GM12875 (cell line): ENCODE measurements around the gene EPB41L3.

Experiments used
- H3K4me3 ChIP-seq: one replicate; pipeline ENCODE4 v1.5.1; 2011; ENCODE audit warnings: low read depth, low read length, control low read depth
- CTCF ChIP-seq: IDR thresholded peaks from 2 replicates; pipeline ENCODE4 v1.5.1; 2011; ENCODE audit warnings: low read depth, mild to moderate bottlenecking, control low read depth, inconsistent platforms, low read length, moderate library complexity, borderline replicate concordance; ENCODE audit not compliant: insufficient read depth

EPB41L3 gene

DNA sequence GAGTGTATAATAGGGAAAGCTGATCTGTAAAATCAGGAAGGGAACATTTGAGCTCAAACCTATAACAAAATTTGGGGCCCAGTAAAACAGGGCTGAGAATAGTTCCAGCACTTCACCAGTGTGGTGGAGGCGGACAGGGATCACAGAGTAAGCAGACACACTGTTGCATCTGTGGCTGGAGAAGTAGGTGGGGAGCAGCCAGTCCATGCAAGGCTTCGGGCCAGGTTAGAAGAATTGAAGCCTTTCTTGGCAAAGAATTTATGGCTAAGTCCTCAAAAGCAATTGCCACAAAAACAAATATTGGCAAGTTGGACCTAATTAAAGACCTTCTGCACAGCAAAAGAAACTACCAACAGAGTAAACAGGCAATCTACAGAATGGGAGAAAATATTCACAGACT is 154.4 kb downstream of the EPB41L3 start:
- TF ChIP-seq CTCF: no peak
- no peak overlapping the region for H3K4me3 ChIP-seq

DNA sequence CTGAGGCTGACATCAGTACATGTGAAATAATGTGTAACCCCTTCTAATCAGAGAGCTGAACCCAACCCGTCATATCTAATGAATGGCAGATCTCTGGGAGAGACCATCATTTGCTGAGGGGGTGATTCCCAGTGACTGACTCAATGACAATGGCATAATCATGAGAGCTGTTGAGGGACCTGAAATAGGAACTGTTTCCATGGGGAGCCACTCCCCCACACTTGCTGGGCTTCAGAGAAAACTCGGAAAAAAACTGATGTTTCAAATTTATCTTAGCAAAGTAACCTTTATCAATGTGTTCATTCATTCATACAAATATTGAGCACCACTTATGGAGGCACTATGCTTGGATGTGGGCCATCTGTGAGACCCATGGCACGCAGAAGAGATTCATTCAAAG is 154.9 kb downstream of the EPB41L3 start:
- no peak for TF ChIP-seq CTCF

DNA sequence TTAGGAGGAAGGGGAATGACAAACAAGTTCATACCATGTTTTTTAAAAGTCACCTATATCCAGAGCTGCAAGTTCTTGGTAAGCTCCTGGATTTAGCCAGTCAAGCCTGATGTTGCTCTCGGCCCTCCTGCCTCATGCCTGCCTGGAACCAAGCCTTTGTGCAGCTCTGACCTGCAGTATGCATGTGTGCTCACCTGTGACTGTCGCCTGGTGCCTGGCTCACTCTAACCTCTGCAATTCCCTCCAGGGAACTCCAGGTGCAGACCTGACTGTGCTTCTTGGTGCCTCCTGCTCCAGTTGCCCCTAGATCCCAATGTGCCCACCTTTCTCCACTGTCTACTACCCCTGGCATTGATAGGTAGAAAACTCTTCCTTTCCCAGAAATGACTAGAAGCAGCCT is 163.2 kb downstream of the EPB41L3 start:
- no peak overlapping the region for H3K4me3 ChIP-seq
- TF ChIP-seq CTCF: no peak

More for the DNA sequence above, 154.9 kb downstream of the EPB41L3 start:
- H3K4me3 ChIP-seq: no peak overlapping the region

DNA sequence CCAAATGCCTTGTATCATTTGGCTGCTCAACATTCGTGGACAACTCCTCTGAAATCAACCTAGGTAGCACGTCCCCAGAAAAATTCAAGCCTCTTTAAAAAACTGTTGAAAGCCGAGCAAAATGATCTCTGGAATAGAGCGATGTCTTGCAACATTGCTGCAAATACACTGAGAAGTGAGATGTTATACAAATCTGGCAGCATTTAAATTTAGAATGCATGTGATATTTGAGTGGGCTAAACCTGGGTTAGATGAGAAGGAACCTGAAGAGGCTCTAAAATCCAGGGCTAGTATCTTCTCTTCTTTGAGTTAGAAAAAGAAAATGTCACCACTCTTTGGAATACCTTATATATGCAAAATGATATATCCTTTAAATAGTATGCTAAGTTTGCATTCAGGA is 166.8 kb downstream of the EPB41L3 start:
- no peak overlapping the region for H3K4me3 ChIP-seq
- no peak for TF ChIP-seq CTCF

DNA sequence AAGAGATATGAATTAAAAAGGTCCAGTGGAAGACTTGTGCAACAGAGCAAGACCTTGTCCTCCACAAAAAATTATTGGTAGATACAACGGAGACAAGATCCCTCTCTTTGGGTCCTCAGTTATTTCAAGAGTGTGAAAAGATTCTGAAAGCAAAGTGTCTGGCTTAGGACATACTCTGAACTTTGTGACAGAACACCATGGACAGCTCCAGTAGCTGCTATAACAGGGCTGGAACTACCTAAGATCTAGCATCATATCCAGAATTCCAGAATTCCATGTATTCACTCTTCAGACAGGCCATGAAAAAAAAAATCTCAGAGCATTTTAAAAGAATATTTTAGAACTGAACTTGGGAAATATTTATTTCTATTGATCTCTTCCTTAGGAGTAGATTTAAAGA is 173.5 kb downstream of the EPB41L3 start:
- no peak overlapping the region for H3K4me3 ChIP-seq
- no peak for TF ChIP-seq CTCF

GRCh38 chr18:5369513-5369912 is 174.3 kb downstream of the EPB41L3 start:
- TF ChIP-seq CTCF: no peak
- no peak overlapping the region for H3K4me3 ChIP-seq

GRCh38 chr18:5365443-5365842 is 178.4 kb downstream of the EPB41L3 start:
- H3K4me3 ChIP-seq: no peak overlapping the region
- no peak for TF ChIP-seq CTCF
